HG03025 (cell line): Measurements from ENCODE around the gene OOSP1.
"Not testable (repeated sequence)": the region's sequence is repeated elsewhere in the genome, so short reads cannot be mapped to it uniquely, and the experiment has no call there.

Experiments used
- ATAC-seq: cut with Tn5 transposase; IDR thresholded peaks from one replicate; pipeline ENCODE4 v1.9.1; 2021; ENCODE audit warnings: mild to moderate bottlenecking, moderate library complexity; ENCODE audit not compliant: unreplicated experiment, low FRiP score

OOSP1 gene

DNA sequence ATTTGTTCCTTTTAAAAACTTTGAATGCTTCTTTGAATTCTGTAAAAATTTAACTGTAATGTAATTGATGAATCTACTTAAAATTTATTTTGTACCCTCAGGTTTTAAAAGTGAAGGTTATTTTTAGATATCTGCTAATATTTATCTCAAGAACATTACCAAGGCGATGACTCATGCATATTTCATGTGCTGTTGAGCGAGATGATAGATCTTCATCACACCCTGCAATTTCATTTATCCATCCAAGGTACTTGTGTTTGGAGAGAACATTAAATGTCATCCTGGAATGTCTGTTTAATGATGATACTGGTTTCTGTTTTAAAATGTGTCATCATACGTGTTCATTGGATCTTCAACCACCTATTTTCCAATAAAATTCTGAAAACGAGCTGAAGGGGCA is 18.9 kb downstream of the OOSP1 start:
- no peak for ATAC-seq

- no peak for ATAC-seq
Measured at GRCh38 chr11:59960502-59961381, 22.5 kb downstream of the OOSP1 start.

DNA sequence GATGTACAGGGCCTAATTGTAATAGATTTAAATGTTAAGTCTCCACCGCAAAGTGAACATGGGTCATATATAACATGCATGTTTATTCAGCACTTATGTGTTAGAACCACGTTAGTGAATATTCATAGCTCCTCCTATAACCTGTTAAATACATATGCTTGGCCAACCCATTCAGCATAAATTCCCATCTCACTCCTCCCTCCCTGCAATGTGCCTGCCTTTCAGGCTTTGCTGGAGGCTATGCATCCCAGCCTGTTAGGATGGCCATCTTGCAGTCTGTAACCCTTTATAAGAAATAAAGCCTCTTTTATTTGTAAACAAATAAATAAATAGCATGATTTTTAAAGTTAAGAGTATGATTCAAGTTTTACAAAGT is 23.9 kb downstream of the OOSP1 start:
- ATAC-seq: no peak

DNA sequence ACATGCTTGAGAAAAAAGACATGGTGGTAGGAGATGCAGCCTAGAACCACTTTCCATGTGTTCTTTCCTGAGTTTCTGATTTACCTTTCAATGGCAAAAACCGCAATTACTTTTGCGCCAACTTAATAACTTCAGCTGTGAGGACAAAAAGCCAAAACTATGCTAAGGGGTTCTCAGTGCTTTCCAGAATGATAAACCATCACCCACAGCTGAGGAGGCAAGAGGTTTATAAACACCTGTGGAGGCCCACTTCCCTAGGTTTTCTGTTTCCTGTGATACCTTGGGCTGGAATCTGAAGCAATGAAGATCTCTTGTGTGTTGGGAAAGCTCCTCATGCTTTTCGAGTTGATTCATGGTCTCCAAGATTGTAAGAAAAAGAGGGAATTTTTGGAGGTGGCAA is 25.5 kb downstream of the OOSP1 start, which contains the start of gene OOSP4A:
Gene OOSP4A, plus strand, starts transcription at position 301 of the 400 bp plus-strand sequence. Its CDS starts 0 bp downstream, at position 301.
- ATAC-seq: no peak

DNA sequence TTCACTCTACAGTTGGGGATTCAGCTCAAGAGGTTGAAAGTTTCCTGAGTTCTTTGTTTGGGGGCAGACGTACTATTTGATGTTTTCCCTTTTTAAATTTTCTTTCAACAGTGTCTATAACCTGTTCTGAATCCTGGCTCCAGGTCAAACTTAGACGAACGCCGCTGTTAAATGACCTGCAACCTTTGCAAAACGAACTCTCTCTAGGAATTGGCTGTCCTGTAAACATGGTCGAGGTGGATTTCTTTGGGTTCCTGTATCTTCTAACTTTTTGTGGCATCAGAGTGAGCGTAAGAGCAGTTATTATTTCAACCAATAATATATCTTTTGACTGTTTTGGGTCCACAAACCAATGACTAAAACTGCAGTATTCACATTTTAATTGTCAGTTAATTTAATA is 27.2 kb downstream of the OOSP1 start:
- no peak for ATAC-seq

DNA sequence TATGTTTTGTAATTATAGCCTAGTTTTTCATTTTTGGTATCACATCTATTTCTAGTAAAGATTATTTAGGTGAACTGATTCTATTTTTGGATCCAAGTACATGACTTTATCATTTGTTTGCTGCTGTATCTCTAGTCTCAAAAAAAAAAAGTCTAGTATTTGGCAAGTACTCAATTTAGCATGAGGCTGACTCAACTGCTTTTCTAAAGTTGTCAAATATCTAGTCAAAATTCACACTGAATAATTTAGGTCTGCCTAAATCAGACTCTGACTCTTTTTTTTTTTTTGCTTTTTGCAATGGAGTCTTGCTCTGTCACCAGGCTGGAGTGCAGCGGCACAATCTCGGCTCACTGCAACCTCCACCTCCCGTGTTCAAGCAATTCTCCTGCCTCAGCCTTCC is 28.0 kb downstream of the OOSP1 start:
- ATAC-seq: no peak

GRCh38 chr11:59967677-59968394 is 29.6 kb downstream of the OOSP1 start:
- no peak for ATAC-seq

DNA sequence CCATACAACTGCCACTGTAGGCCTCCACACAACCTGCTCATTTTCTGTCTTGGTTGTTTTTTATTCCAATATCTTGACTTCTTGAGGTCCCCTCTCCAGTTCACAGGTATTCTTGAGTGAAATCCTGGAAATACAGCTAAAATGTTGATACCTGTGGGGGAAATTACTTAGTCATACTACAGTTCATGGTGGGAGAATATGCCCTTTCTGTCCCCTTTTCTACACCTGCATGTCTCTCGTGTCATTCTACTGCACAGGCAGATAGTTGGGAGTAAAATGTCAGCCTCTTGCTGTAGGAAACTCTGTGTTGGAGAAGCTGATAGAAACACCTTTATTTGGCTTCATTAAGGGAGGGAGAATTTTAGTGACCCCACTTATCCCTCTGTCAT is 30.2 kb downstream of the OOSP1 start:
- no peak for ATAC-seq

- no peak for ATAC-seq
Measured at GRCh38 chr11:59973097-59973496, 34.9 kb downstream of the OOSP1 start.

GRCh38 chr11:59981106-59981770 is 43.0 kb downstream of the OOSP1 start:
- no peak for ATAC-seq

GRCh38 chr11:59982037-59982436 is 43.8 kb downstream of the OOSP1 start:
- not testable (repeated sequence) for ATAC-seq

- ATAC-seq: no peak
Measured at GRCh38 chr11:59983212-59983611, 45.0 kb downstream of the OOSP1 start.

DNA sequence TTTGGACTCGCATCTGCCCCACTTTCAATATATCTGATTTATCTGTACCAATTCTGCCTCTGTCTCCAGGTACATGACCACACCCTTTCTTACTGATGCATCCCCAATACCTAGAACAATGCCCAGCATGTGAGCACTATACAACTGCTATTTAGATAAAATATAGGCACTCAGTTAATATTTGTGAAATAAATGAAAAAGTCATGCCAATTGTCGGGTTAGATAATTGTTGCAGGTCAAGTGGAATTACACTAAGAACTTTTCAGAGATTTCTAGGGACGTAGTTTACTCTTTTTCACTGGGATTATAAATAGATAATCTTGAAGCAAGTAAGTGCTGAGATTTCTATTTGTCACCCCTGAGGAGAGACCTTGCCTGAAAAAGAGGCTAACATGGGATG is 46.1 kb downstream of the OOSP1 start:
- ATAC-seq: no peak

GRCh38 chr11:59990421-59990820 is 52.2 kb downstream of the OOSP1 start:
- ATAC-seq: no peak

DNA sequence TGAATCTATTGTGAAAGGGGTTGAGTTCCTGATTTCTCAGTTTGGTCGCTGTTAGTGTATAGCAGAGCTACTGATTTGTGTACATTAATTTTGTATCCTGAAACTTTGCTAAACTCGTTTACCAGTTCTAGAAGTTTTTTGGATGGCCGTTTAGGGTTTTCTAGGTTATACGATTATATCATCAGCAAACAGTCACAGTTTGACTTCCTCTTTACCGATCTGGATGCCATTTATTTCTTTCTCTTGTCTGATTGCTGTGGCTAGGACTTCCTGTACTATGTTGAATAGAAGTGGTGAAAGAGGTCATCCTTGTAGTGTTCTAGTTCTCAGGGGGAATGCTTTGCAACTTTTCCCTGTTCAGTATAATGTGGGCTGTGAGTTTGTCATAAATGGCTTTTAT is 54.2 kb downstream of the OOSP1 start:
- ATAC-seq: no peak

DNA sequence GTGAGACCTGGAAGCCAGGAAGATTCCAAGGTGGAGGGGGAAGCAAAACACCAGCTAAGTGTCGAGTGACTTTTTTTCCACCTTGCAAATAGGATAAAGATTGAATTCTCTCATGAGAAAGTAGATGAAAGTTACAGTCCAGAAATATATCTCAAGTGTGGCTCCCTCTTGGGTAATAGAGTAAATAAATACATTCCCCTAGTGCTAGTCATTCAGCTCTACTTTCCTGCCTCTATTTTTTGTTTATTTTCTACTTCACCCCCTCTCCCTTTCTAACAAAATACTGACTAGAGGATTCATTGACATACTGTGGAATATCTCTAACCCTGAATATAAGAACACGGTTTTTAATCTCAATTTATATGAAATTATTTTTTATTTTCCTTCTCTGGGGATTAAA is 59.6 kb downstream of the OOSP1 start:
- no peak for ATAC-seq

GRCh38 chr11:59999691-60000090 is 61.5 kb downstream of the OOSP1 start:
- no peak for ATAC-seq

GRCh38 chr11:60003729-60004128 is 65.5 kb downstream of the OOSP1 start:
- no peak for ATAC-seq

DNA sequence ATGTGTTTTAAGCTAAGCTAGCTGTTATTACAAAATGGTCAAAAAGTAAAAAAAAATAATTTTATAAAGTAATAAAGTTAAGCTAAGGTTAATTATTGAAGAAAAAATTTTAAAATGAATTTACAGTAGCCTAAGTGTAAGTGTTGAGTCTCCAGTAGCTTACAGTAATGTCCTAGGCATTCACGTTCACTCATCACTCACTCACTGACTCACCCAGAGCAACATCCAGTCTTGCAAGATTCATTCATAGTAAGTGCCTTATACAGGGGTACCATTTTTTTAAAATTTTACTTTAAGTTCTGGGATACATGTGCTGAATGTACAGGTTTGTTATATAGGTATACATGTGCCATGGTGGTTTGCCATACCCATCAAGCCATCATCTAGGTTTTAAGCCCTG is 67.1 kb downstream of the OOSP1 start:
- no peak for ATAC-seq
